HG03469 (cell line): ENCODE results near the gene MPO.

Experiments
- ATAC-seq: cut with Tn5 transposase; IDR thresholded peaks from one replicate; pipeline ENCODE4 v1.9.1; 2021; ENCODE audit warnings: mild to moderate bottlenecking, moderate library complexity, moderate number of reproducible peaks; ENCODE audit not compliant: unreplicated experiment

MPO gene

GRCh38 chr17:58238147-58238634 lies 42.5 kb downstream of the MPO start, which contains the start of gene LPO:
LPO (plus strand) TSS chr17:58238584; CDS start chr17:58242980, 4,396 bp downstream.
- no peak for ATAC-seq

- no peak for ATAC-seq
Measured at GRCh38 chr17:58236394-58236793, 44.3 kb downstream of the MPO start.

GRCh38 chr17:58235821-58236220 lies 44.9 kb downstream of the MPO start:
- no peak for ATAC-seq

- ATAC-seq, result no peak
Measured at GRCh38 chr17:58234512-58234911, 46.2 kb downstream of the MPO start.

DNA sequence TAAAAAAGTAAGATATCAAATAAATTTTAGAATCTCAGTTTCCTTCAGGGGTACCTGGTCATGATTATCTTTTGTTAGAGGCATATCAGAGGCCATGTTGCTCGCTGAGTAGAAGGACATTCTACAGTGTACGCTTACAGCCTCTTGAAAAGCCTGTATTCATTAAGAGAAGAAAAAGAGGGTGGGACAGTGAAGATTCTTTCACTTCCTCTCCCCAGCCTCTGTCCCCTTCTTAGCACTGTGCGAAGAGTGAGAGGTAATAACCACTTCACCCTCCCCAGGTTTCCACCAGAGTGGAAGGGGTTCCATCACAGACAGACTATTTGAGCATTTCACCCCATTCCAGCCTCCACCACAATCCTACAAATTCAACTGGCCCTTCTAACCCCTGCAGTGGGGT lies 47.2 kb downstream of the MPO start:
- ATAC-seq, result peak; percentile 39

DNA sequence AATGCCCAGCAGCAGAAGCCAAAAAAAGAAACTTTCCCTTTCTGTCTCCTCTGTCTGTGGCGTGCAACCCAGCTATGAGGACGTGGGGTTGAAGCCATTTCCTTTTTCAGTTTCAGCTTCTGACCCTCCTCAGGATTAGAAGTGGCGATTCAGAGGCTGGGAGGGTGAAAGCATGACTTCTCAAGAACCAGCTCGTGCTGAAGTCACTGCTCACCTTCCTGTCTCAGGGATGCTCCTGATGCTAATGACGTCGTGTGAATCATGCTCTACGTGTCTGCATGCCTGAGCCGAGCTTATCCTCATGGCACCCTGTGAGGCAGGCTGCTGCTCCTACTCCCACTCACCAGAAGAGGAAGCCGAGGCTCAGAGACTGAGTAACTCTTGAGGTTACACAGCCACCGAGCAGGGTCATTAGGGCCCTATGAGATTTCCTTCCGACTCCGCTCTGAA lies 48.0 kb downstream of the MPO start:
- ATAC-seq, result peak; percentile 77

- ATAC-seq, result no peak
Measured at GRCh38 chr17:58231641-58232040, 49.1 kb downstream of the MPO start.

- no peak for ATAC-seq
Measured at GRCh38 chr17:58229881-58230280, 50.9 kb downstream of the MPO start.

DNA sequence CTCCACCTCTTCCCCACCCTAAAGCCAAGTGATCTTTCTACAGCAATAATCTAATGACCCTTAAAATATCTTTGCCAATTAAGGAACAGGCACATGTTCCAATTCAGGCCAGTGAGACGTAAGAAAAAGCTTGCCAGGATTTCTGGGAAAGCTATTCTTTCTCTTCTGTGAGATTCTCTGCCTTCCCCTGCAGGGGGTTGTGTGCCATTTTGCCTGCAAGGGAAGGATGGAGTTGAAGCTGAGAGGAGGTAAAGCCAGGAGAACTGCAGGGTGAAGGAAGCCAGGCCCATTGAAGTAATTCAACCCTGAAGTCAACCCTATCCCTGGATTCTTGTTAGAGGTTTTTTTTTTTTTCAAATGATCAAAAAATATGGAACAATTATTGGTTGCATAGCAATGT lies 51.4 kb downstream of the MPO start:
- ATAC-seq, result no peak

DNA sequence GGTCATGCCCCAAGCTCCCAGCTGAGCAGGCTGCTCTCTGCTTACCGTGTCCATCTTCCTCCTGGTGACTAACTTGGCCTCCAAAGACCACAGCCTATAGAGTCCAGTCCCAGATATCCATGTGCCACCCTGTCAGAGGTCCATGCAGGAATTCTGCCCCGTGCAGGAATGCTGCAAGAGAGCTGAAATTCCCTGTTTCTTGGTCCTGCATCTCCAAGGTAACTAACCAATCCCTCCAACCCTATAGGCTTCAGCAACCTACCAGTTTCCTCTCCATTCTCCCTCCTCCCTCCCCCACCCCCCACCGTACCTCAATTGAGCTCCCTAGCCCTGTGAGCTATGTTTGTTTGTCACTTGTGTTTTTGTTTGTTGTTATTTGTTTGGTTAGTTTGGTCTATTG lies 52.1 kb downstream of the MPO start:
- no peak for ATAC-seq

- no peak for ATAC-seq
Measured at GRCh38 chr17:58227733-58228132, 53.0 kb downstream of the MPO start.

DNA sequence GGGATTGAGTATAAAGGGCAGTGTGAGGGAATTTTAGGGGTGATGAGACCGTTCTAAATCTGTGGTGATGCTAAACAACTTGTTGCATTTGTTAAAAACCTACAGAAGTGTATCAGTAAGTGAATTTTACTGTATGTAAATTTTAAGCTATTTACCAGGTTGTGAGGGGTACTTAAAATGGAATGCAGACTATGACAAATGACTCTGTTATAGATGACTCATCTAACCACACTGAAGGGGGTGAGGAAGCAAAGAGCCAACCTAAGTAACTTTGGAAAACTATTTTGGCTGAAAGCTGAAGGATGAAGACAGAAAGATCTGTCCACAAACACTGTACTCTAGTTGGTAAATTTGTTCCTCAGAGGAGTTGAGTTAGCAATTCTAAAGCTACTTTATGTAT lies 56.4 kb downstream of the MPO start:
- no peak for ATAC-seq
